GM23338 (cell line): ENCODE measurements around the gene TNPO3. TPM values are rescaled to one million over a fixed set of nuclear protein-coding genes. Genes with fewer than 3 reads are reported as not detected.

Experiments
- ATAC-seq: fragments of 200-7000 bp; cut with Tn5 transposase; 3 replicates; pipeline ENCODE4 v1.9.1; 2020
- DNase-seq: peaks from one replicate; pipeline ENCODE4 v3.0.0-alpha.2; 2015; ENCODE audit warnings: low spot score
- H2AFZ ChIP-seq: fragments of 200-600 bp; sonication (generic); 2 replicates; pipeline ENCODE4 v1.8.0; 2016; ENCODE audit warnings: antibody characterized with exemption, mild to moderate bottlenecking, moderate library complexity
- H3F3A ChIP-seq: fragments of 200-600 bp; sonication (generic); replicated peaks from 2 replicates; pipeline ENCODE4 v1.8.0; 2017; ENCODE audit warnings: antibody characterized with exemption, mixed run types, low read depth
- H3K27ac ChIP-seq: fragments of 200-600 bp; sonication (generic); 2 replicates; pipeline ENCODE4 v1.6.1; 2016; ENCODE audit warnings: low read depth
- H3K27me3 ChIP-seq: fragments of 200-600 bp; sonication (generic); 2 replicates; pipeline ENCODE4 v1.8.0; 2016; ENCODE audit warnings: mild to moderate bottlenecking, mixed run types, moderate library complexity; ENCODE audit not compliant: insufficient read depth
- H3K36me3 ChIP-seq: fragments of 200-600 bp; sonication (generic); 2 replicates; pipeline ENCODE4 v1.8.0; 2016; ENCODE audit warnings: mild to moderate bottlenecking; ENCODE audit not compliant: insufficient read depth
- H3K4me1 ChIP-seq: fragments of 200-600 bp; sonication (generic); 2 replicates; pipeline ENCODE4 v1.8.0; 2016; ENCODE audit warnings: mild to moderate bottlenecking, moderate library complexity; ENCODE audit not compliant: insufficient read depth
- H3K4me2 ChIP-seq: fragments of 200-600 bp; sonication (generic); 2 replicates; pipeline ENCODE4 v1.7.1; 2017; ENCODE audit warnings: mixed run types
- H3K4me3 ChIP-seq: fragments of 200-600 bp; sonication (generic); 2 replicates; pipeline ENCODE4 v1.6.1; 2016; ENCODE audit warnings: mixed run types
- H3K79me2 ChIP-seq: fragments of 200-600 bp; sonication (generic); replicated peaks from 2 replicates; pipeline ENCODE4 v1.8.0; 2017; ENCODE audit warnings: mild to moderate bottlenecking; ENCODE audit not compliant: insufficient read depth
- H3K9me2 ChIP-seq: fragments of 200-600 bp; sonication (generic); 2 replicates; pipeline ENCODE4 v1.8.0; 2017; ENCODE audit not compliant: insufficient read depth
- H4K20me1 ChIP-seq: fragments of 200-600 bp; sonication (generic); replicated peaks from 2 replicates; pipeline ENCODE4 v1.8.0; 2017; ENCODE audit warnings: mild to moderate bottlenecking; ENCODE audit not compliant: insufficient read depth
- H3K27ac Mint-ChIP-seq: 2 replicates; pipeline ENCODE4 v1.8.0; 2020; ENCODE audit warnings: inconsistent platforms, mild to moderate bottlenecking, moderate library complexity, mixed read lengths
- H3K27me3 Mint-ChIP-seq: 3 replicates; pipeline ENCODE4 v1.8.0; 2022; ENCODE audit warnings: low read depth, mild to moderate bottlenecking, moderate library complexity, mixed read lengths, inconsistent platforms; ENCODE audit not compliant: insufficient read depth, poor library complexity
- H3K36me3 Mint-ChIP-seq: 3 replicates; pipeline ENCODE4 v1.8.0; 2021; ENCODE audit warnings: low read depth, mild to moderate bottlenecking, inconsistent platforms, moderate library complexity, mixed read lengths
- H3K4me1 Mint-ChIP-seq: 3 replicates; pipeline ENCODE4 v1.8.0; 2020; ENCODE audit warnings: mild to moderate bottlenecking, inconsistent platforms, mixed read lengths
- H3K4me3 Mint-ChIP-seq: 3 replicates; pipeline ENCODE4 v1.8.0; 2021; ENCODE audit warnings: moderate library complexity, mild to moderate bottlenecking, inconsistent platforms, mixed read lengths
- H3K9me3 Mint-ChIP-seq: 3 replicates; pipeline ENCODE4 v1.8.0; 2020; ENCODE audit warnings: moderate library complexity, mild to moderate bottlenecking, inconsistent platforms, mixed read lengths
- CREB1 ChIP-seq: fragments of 250-450 bp; sonication (Bioruptor Pico); IDR thresholded peaks from 2 replicates; pipeline ENCODE4 v1.5.0; 2020; ENCODE audit warnings: low read depth, mild to moderate bottlenecking, moderate library complexity
- EZH2 ChIP-seq: fragments of 200-600 bp; sonication (generic); IDR thresholded peaks from one replicate; pipeline ENCODE4 v1.8.0; 2017; ENCODE audit warnings: antibody characterized with exemption, mild to moderate bottlenecking, low read depth; ENCODE audit not compliant: unreplicated experiment
- EZH2phosphoT487 ChIP-seq: fragments of 200-600 bp; sonication (generic); IDR thresholded peaks from one replicate; pipeline ENCODE4 v1.8.1; 2018; ENCODE audit warnings: antibody characterized with exemption; ENCODE audit not compliant: unreplicated experiment
- JUNB ChIP-seq: IDR thresholded peaks from one replicate; pipeline ENCODE4 v1.6.1; 2016; ENCODE audit warnings: antibody characterized with exemption; ENCODE audit not compliant: unreplicated experiment
- NANOG ChIP-seq: IDR thresholded peaks from 2 replicates; pipeline ENCODE4 v1.6.1; 2016; ENCODE audit warnings: antibody characterized with exemption, borderline replicate concordance
- POLR2AphosphoS5 ChIP-seq: IDR thresholded peaks from 2 replicates; pipeline ENCODE4 v1.6.1; 2016; ENCODE audit warnings: antibody characterized with exemption, low read depth
- STAT1 ChIP-seq: IDR thresholded peaks from one replicate; pipeline ENCODE4 v1.6.1; 2016; ENCODE audit warnings: antibody characterized with exemption; ENCODE audit not compliant: unreplicated experiment
- ZNF114 ChIP-seq: fragments of 250-450 bp; sonication (Bioruptor Pico); IDR thresholded peaks from 2 replicates; pipeline ENCODE4 v1.5.0; 2020; ENCODE audit warnings: mild to moderate bottlenecking, moderate library complexity
- ZNF331 ChIP-seq: fragments of 250-450 bp; sonication (Bioruptor Pico); IDR thresholded peaks from 2 replicates; pipeline ENCODE4 v1.5.0; 2020; ENCODE audit warnings: low read depth, mild to moderate bottlenecking, moderate library complexity
- ZNF462 ChIP-seq: fragments of 250-450 bp; sonication (Bioruptor Pico); IDR thresholded peaks from 2 replicates; pipeline ENCODE4 v1.5.0; 2020; ENCODE audit warnings: mild to moderate bottlenecking, moderate library complexity
- polyA plus RNA-seq: library from polyadenylated mRNA; unstranded; fragments of >200 nt; fragmentation: Nextera tagmentation; extraction: Ambion mirVana; gene quantifications from 2 replicates; pipeline ENCODE4 v1.2.1, GENCODE V29; 2016
- total RNA-seq: library from RNA; depleted of rRNA; stranded (reverse); fragments of >200 nt; shearing (Covaris generic); gene quantifications from 2 replicates; pipeline ENCODE4 v1.2.3, GENCODE V29; 2014
- TF ChIP-seq, protein P1 (sequence below), 2 experiments: fragments of 200-600 bp in 1 of 2; sonication (generic) in 1 of 2; conservative IDR thresholded peaks; 2 replicates each; pipeline versions ENCODE4 v1.5.1 to v1.6.1; 2016 to 2017; ENCODE audit warnings: antibody characterized with exemption in 2 of 2, low read depth in 2 of 2, mild to moderate bottlenecking in 2 of 2, moderate library complexity in 1 of 2

Gene TNPO3
- total and polyA plus RNA-seq, 2 experiments from 2014 or later, result 38.2 to 127 TPM

- peaks cover 53% of the 10 kb centered on the region for H3K36me3 Mint-ChIP-seq
- peaks cover 99% of the 10 kb centered on the region for H3K79me2 ChIP-seq
- H3K27ac Mint-ChIP-seq, result no peak overlapping the region
These were observed 17.3 kb downstream of the TNPO3 start for GRCh38 chr7:129037585-129037984.

GRCh38 chr7:129032017-129032416 is 22.9 kb downstream of the TNPO3 start:
- Histone ChIP-seq H3K79me2 (peaks cover 99% of the 10 kb centered on the region), H3K27ac (no peak overlapping the region), H3K36me3 (0 out of 2 replicates have a peak, but pooled peaks cover 6% of the 10 kb centered on the region), H3K9me2 (no peaks in the 10 kb centered on the region), H4K20me1 (peaks cover 43% of the 10 kb centered on the region), H3K4me2 (no peak overlapping the region), H3F3A (no peaks in the 10 kb centered on the region; the same call in 1 of the 2 replicates), H2AFZ (no peak overlapping the region), H3K27me3 (no peaks in the 10 kb centered on the region), H3K4me1 (peaks cover 2% of the 10 kb centered on the region; the same call in 1 of the 2 replicates), H3K4me3 (no peak overlapping the region)
- Mint-ChIP-seq H3K27ac (no peak overlapping the region), H3K4me1 (peaks cover 9% of the 10 kb centered on the region), H3K36me3 (peaks cover 33% of the 10 kb centered on the region; the same call in 2 of the 3 replicates), H3K9me3 (no peaks in the 10 kb centered on the region), H3K4me3 (no peak overlapping the region), H3K27me3 (peaks cover 3% of the 10 kb centered on the region)
- DNase-seq, result no peak
- no peak for ATAC-seq
- no peak for TF ChIP-seq EZH2phosphoT487
- no peak for TF ChIP-seq CREB1 (CRISPR knock-in tag)
- TF ChIP-seq ZNF462 (CRISPR knock-in tag), result no peak
- no peak for TF ChIP-seq ZNF331 (CRISPR knock-in tag)
- TF ChIP-seq NANOG, result no peak
- no peak for TF ChIP-seq ZNF114 (CRISPR knock-in tag)
- TF ChIP-seq STAT1, result no peak
- TF ChIP-seq POLR2AphosphoS5, result no peak
- no peak for TF ChIP-seq EZH2
- TF ChIP-seq, protein P1, sequence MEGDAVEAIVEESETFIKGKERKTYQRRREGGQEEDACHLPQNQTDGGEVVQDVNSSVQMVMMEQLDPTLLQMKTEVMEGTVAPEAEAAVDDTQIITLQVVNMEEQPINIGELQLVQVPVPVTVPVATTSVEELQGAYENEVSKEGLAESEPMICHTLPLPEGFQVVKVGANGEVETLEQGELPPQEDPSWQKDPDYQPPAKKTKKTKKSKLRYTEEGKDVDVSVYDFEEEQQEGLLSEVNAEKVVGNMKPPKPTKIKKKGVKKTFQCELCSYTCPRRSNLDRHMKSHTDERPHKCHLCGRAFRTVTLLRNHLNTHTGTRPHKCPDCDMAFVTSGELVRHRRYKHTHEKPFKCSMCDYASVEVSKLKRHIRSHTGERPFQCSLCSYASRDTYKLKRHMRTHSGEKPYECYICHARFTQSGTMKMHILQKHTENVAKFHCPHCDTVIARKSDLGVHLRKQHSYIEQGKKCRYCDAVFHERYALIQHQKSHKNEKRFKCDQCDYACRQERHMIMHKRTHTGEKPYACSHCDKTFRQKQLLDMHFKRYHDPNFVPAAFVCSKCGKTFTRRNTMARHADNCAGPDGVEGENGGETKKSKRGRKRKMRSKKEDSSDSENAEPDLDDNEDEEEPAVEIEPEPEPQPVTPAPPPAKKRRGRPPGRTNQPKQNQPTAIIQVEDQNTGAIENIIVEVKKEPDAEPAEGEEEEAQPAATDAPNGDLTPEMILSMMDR (conservative IDR thresholded peaks at IDR 0.05; ENCODE audit: low read depth in 2 of 2), result no peak
- no peak for TF ChIP-seq JUNB

More at GRCh38 chr7:129037585-129037984, 17.3 kb downstream of the TNPO3 start:
- H3K4me3 Mint-ChIP-seq, result no peak overlapping the region
- Histone ChIP-seq H3K27me3 (no peaks in the 10 kb centered on the region), H3K4me2 (no peak overlapping the region), H3K4me1 (peaks cover 30% of the 10 kb centered on the region), H3K9me2 (no peaks in the 10 kb centered on the region), H3K4me3 (no peak overlapping the region), H2AFZ (no peak overlapping the region), H3K27ac (0 out of 2 replicates have a peak overlapping the region, but pooled peaks have one; percentile 33), H3K36me3 (0 out of 2 replicates have a peak, but pooled peaks cover 3% of the 10 kb centered on the region), H4K20me1 (peaks cover 47% of the 10 kb centered on the region), H3F3A (no peaks in the 10 kb centered on the region)
- no peak for DNase-seq
- H3K9me3 Mint-ChIP-seq, result no peaks in the 10 kb centered on the region
- peaks cover 6% of the 10 kb centered on the region for H3K27me3 Mint-ChIP-seq
- H3K4me1 Mint-ChIP-seq, result peaks cover 28% of the 10 kb centered on the region
- no peak for TF ChIP-seq EZH2phosphoT487
- no peak for TF ChIP-seq JUNB
- peak; percentile 59 for ATAC-seq
